GM10266 (cell line): Measurements from ENCODE around the gene DIS3L2.

ENCODE experiments used
- DNase-seq: peaks from one replicate; pipeline ENCODE4 v3.0.0; 2012; ENCODE audit errors: extremely low spot score
- CTCF ChIP-seq: IDR thresholded peaks from 2 replicates; pipeline ENCODE4 v1.5.1; 2012; ENCODE audit warnings: mild to moderate bottlenecking, low read depth; ENCODE audit not compliant: control insufficient read depth, insufficient read depth; ENCODE audit errors: missing control alignments

DIS3L2 gene

GRCh38 chr2:232058931-232059330, 97.4 kb downstream of the DIS3L2 start:
- no peak for TF ChIP-seq CTCF
- no peak for DNase-seq

- no peak for DNase-seq
- no peak for TF ChIP-seq CTCF
Measured at GRCh38 chr2:232061265-232061664, 99.8 kb downstream of the DIS3L2 start.

- TF ChIP-seq CTCF = no peak
- DNase-seq = no peak
Measured at GRCh38 chr2:232073026-232073425, 111.5 kb downstream of the DIS3L2 start.

GRCh38 chr2:232073699-232074098, 112.2 kb downstream of the DIS3L2 start:
- no peak for TF ChIP-seq CTCF
- DNase-seq = no peak

GRCh38 chr2:232075080-232075479, 113.6 kb downstream of the DIS3L2 start:
- no peak for TF ChIP-seq CTCF
- DNase-seq = no peak

- no peak for TF ChIP-seq CTCF
- no peak for DNase-seq
Measured at GRCh38 chr2:232075859-232076258, 114.3 kb downstream of the DIS3L2 start.

GRCh38 chr2:232076272-232076671, 114.8 kb downstream of the DIS3L2 start:
- TF ChIP-seq CTCF = no peak

More at GRCh38 chr2:232076272-232076671, 114.8 kb downstream of the DIS3L2 start:
- DNase-seq = no peak
